Common myeloid progenitor, CD34-positive (primary cell): Measurements from ENCODE around the gene TM6SF1.
A peak's percentile ranks its signal among the peaks of the same experiment; 100 is the strongest.
"Not testable (repeated sequence)": the region's sequence is repeated elsewhere in the genome, so short reads cannot be mapped to it uniquely, and the experiment has no call there.

Experiments
- CTCF ChIA-PET: fragments of 350-600 bp; sonication (Branson Sonifier 250); formaldehyde crosslinking; loops from one replicate; lab custom pipeline; 2021; ENCODE audit warnings: antibody characterized with exemption; lab: Charles Lee
- POLR2A ChIA-PET: fragments of 350-600 bp; sonication (Branson Sonifier 250); formaldehyde crosslinking; loops from one replicate; lab custom pipeline; 2021; ENCODE audit warnings: antibody characterized with exemption; lab: Charles Lee
- DNase-seq, 3 donors: peaks; one replicate each; pipeline versions ENCODE4 v3.0.0 to v3.0.0-alpha.2; 2013
- H3K27ac ChIP-seq, 2 experiments: 1 replicate in 1 of 2; 2 replicates in 1 of 2; pipeline ENCODE4 v1.7.0; 2013; ENCODE audit warnings: inconsistent platforms in 2 of 2, low read length in 2 of 2, mild to moderate bottlenecking in 2 of 2, low read depth in 1 of 2, moderate library complexity in 1 of 2; ENCODE audit not compliant: severe bottlenecking in 2 of 2, insufficient read depth in 1 of 2, poor library complexity in 1 of 2
- H3K27me3 ChIP-seq, 5 experiments: replicated peaks in 2 of 5; 1 replicate in 3 of 5; 2 replicates in 2 of 5; pipeline versions ENCODE4 v1.6.1 to v1.7.0; 2013; ENCODE audit warnings: low read length in 4 of 5, mild to moderate bottlenecking in 2 of 5, moderate library complexity in 2 of 5, inconsistent platforms in 1 of 5; ENCODE audit not compliant: insufficient read depth in 5 of 5, control insufficient read depth in 4 of 5
- H3K36me3 ChIP-seq, 4 experiments: 1 replicate in 2 of 4; 2 replicates in 2 of 4; pipeline versions ENCODE4 v1.6.1 to v1.7.0; 2013; ENCODE audit warnings: low read length in 3 of 4, control low read depth in 1 of 4, mild to moderate bottlenecking in 1 of 4; ENCODE audit not compliant: control insufficient read depth in 4 of 4, insufficient read depth in 4 of 4
- H3K4me1 ChIP-seq, 4 experiments: 1 replicate in 3 of 4; 2 replicates in 1 of 4; pipeline versions ENCODE4 v1.6.1 to v1.7.1; 2013; ENCODE audit warnings: low read length in 3 of 4, mild to moderate bottlenecking in 3 of 4, control low read depth in 1 of 4, inconsistent platforms in 1 of 4, moderate library complexity in 1 of 4; ENCODE audit not compliant: control insufficient read depth in 4 of 4, insufficient read depth in 4 of 4; ENCODE audit errors: control extremely low read depth in 1 of 4
- H3K4me3 ChIP-seq, 7 experiments: 1 replicate in 4 of 7; 2 replicates in 3 of 7; pipeline versions ENCODE4 v1.5.1 to v1.7.0; 2013; ENCODE audit warnings: mild to moderate bottlenecking in 7 of 7, low read length in 6 of 7, moderate library complexity in 6 of 7, inconsistent platforms in 2 of 7, low read depth in 2 of 7, control low read depth in 1 of 7; ENCODE audit not compliant: insufficient read depth in 4 of 7, control insufficient read depth in 1 of 7; ENCODE audit errors: extremely low read depth in 1 of 7
- H3K9me3 ChIP-seq, 5 experiments: 1 replicate in 4 of 5; 2 replicates in 1 of 5; pipeline versions ENCODE4 v1.6.1 to v1.7.1; 2013; ENCODE audit warnings: low read length in 4 of 5, mild to moderate bottlenecking in 2 of 5, inconsistent platforms in 1 of 5, low read depth in 1 of 5, moderate library complexity in 1 of 5; ENCODE audit not compliant: control insufficient read depth in 4 of 5, insufficient read depth in 2 of 5; ENCODE audit errors: control extremely low read depth in 1 of 5
- WGBS: methylation state at CpG from one replicate; pipeline ENCODE4 v1.1.5; 2013; ENCODE audit not compliant: insufficient coverage; 5-methylcytosine and 5-hydroxymethylcytosine counted together

The TM6SF1 gene

DNA sequence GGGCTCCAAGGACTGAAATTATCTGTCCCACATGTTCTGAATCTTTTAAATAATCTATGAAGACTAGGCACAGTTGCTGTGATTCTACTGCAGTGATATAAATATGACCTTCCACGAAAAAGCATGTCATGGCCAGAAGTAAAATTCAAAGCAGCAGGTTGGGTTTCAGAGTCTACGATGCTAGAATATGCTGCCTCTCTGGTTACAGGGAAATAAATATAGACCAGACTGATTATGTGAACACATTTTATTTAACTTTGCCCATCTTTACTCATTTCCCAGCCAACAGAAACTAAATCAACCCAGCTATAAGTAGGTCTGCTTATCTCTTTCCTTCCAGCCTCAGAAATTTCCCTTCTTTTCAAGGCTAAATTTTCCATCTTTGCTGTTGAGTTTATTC is 19.9 kb upstream of the TM6SF1 start:
- WGBS: 39% methylated on average over 2 of the region's 2 CpGs
- Histone ChIP-seq H3K27ac (no peak overlapping the region), H3K27me3 (no peaks in the 10 kb centered on the region), H3K4me1 (peaks cover 6 to 17% (median 7%) of the 10 kb centered on the region in 4 experiments), H3K9me3 (no peaks in the 10 kb centered on the region), H3K36me3 (no peaks in the 10 kb centered on the region), H3K4me3 (no peak overlapping the region)
- DNase-seq: no peak
- ChIA-PET CTCF (interaction anchor here (0.6 to 1.0 kb wide), 2 partner anchors 18 to 536 kb away, joined by 3 read pairs; no protein-coding TSS in a partner anchor), POLR2A (no interaction called here)

DNA sequence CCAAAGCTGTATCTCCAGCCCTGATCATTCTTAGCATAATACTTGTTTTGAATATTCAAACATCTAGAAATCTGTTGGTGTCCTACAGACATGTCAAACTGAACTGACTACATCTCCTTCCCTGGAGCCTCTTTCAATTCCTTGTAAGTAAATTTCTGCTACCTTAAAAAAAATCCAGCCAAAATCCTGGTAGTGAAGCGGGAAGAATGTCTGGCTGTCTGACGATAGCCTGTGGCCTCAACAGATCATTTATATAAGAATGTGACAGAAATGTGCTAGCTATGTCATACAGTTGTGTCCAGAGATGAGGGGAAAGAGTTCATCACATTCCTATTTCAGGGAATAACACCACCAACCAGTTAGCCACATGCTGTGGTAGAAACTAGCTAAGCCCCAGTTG is 18.6 kb upstream of the TM6SF1 start:
- WGBS: no CpG with 5 or more reads among the region's 2 CpGs
- H3K27ac ChIP-seq: no peak overlapping the region
- no peak for DNase-seq
- no peaks in the 10 kb centered on the region for H3K9me3 ChIP-seq
- peaks cover 7 to 25% (median 15%) of the 10 kb centered on the region in 4 experiments for H3K4me1 ChIP-seq
- no peaks in the 10 kb centered on the region for H3K27me3 ChIP-seq
- ChIA-PET POLR2A (no interaction called here), CTCF (interaction anchor here (1.0 to 2.1 kb wide), 2 partner anchors 10 to 29 kb away, joined by 3 to 6 read pairs; no protein-coding TSS in a partner anchor)
- no peaks in the 10 kb centered on the region for H3K36me3 ChIP-seq
- H3K4me3 ChIP-seq: no peak overlapping the region

DNA sequence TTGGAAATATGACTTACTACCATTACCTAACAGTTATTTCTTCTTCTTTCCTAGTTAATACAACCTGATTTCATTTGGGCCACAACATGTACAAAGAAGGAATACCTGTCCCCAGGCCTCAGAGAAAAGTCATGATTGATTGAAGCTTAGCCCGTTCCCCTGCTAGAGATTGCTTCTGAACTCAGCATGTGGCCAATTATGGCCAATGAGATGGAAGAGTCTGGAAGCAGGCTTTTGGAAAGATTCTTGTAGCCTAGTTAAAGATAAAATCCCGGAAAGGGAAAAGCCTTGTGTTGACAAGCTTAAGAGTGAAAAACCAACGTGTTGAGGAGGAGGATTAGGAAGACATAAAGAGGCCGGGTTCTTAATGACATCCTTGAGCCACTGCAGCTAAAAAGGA is 17.0 kb upstream of the TM6SF1 start:
- CTCF ChIA-PET: interaction anchor here (2.1 kb wide), 1 partner anchor 11 kb away, joined by 6 read pairs; no protein-coding TSS in a partner anchor
- H3K27me3 ChIP-seq: no peaks in the 10 kb centered on the region
- H3K36me3 ChIP-seq: no peaks in the 10 kb centered on the region
- 95% methylated on average over 4 of the region's 4 CpGs for WGBS
- no peak for DNase-seq
- H3K27ac ChIP-seq: no peak overlapping the region
- H3K9me3 ChIP-seq: no peaks in the 10 kb centered on the region
- POLR2A ChIA-PET: no interaction called here
- H3K4me1 ChIP-seq: peaks cover 7 to 26% (median 15%) of the 10 kb centered on the region in 4 experiments
- H3K4me3 ChIP-seq: no peak overlapping the region

DNA sequence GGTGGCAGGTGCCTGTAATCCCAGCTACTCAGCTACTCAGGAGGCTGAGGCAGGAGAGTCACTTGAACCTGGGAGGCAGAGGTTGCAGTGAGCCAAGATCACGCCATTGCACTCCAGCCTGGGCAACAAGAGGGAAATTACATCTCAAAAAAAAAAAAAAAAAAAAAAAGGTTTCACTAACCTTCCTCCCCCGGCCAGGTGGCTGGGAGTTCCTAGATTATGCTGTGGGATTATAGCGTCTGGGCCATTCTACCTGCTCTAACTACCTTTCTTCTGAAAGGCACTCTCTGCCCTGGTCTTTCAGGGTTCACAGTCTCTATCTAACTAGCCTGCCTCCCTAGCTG is 15.5 kb upstream of the TM6SF1 start:
- ChIA-PET CTCF (interaction anchor here (1.0 to 1.3 kb wide), 2 partner anchors 14 to 22 kb away, joined by 3 to 4 read pairs; no protein-coding TSS in a partner anchor), POLR2A (interaction anchor here (1.0 to 1.2 kb wide), 2 partner anchors 17 to 116 kb away, joined by 3 to 4 read pairs; partner anchors contain the start of gene HDGFL3)
- DNase-seq, H3K27me3 ChIP-seq, H3K9me3 ChIP-seq, H3K36me3 ChIP-seq: not testable (repeated sequence)
- H3K4me3 ChIP-seq: peak overlapping the region in 3 of 7 experiments; percentile 3 to 26 (median 16)
- peak overlapping the region; percentile 49 to 79 for H3K27ac ChIP-seq
- no CpG with 5 or more reads among the region's 3 CpGs for WGBS
- H3K4me1 ChIP-seq: peaks cover 7 to 22% (median 15%) of the 10 kb centered on the region in 4 experiments

DNA sequence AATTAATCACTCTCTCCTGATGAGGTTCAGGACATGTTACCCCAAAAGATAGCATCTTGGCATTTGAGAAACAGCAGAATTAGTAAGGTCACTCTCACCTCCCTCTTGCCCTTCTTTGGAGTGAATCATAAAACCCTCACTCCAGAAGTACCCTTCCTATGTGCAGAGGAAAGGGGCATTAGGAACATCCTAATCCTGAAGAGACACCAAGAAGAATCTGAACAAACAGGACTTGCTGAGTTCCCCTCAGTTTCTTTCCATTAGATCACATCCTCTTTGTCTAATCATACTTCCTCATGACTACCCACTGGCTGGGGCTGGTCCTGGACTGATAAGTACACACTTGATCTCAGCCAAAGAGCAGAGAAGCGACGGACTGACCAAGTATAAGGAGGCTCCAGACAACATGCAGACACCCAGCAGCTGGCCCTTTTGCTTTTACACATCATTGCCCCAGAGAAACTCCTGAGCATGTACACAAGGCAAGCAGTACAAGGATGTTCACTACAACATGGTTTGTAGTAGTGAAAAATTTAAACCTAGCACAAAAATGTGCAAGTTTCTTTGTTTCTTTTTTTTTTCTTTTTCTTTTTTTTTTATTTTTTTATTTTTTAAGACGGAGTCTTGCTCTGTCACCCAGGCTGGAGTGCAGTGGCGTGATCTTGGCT is 15.0 kb upstream of the TM6SF1 start:
- Histone ChIP-seq H3K27ac (peak overlapping the region; percentile 49 to 79), H3K4me1 (peaks cover 7 to 22% (median 15%) of the 10 kb centered on the region in 4 experiments), H3K27me3 (no peaks in the 10 kb centered on the region), H3K36me3 (no peaks in the 10 kb centered on the region), H3K9me3 (no peaks in the 10 kb centered on the region), H3K4me3 (peak overlapping the region in 3 of 7 experiments; percentile 3 to 26 (median 16))
- DNase-seq: peak; percentile 92 to 97 (median 95)
- ChIA-PET POLR2A (interaction anchor here (0.6 to 1.2 kb wide), 3 partner anchors 16 to 115 kb away, joined by 3 to 4 read pairs (median 3); partner anchors contain the start of gene HDGFL3), CTCF (interaction anchor here (1.0 to 1.3 kb wide), 2 partner anchors 13 to 23 kb away, joined by 3 to 4 read pairs; no protein-coding TSS in a partner anchor)
- WGBS: 0% methylated on average over 2 of the region's 4 CpGs

DNA sequence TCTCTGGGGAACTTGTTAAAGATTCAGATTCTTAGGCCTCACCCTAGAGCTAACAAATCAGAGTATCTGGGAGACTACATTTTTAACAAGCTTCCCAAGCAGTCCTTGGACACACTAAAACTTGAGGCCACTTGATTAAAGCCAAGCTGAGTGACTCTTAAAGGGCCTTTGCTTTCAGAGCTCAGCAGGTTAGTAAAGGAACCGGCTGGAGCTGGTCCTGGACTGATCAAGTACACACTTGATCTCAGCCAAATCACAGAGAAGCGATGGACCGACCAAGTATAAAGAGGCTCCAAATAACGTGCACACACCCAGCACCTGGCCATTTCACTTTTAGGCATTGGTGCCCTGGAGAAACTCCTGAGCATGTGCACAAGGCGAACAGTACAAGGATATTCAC is 12.9 kb upstream of the TM6SF1 start:
- ChIA-PET CTCF (interaction anchor here (0.7 to 1.5 kb wide), 2 partner anchors 12 to 14 kb away, joined by 4 to 5 read pairs; partner anchors contain the start of gene TM6SF1), POLR2A (no interaction called here)

DNA sequence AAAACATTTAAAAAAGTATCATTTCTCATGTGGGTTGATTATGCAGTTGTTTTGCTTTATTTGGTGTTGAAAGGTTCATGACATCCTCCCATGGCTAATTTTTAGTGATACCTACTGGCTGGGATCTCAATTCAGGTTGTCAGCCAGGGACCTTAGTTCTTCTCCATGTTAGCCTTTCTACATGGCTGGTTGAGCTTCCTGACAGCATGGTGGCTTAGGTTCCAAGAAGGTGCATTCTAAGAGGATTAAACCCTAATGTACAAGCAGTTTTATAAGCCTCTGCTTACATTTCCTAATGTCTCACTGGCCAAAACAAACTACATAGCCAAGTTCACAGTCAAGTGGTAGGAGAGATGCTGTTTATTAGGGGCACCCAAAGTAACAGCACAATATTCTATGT is 9.4 kb upstream of the TM6SF1 start:
- H3K27ac ChIP-seq: no peak overlapping the region
- no peak for DNase-seq
- ChIA-PET POLR2A (no interaction called here), CTCF (interaction anchor here (0.5 to 1.7 kb wide), 2 partner anchors 11 to 27 kb away, joined by 3 to 5 read pairs; no protein-coding TSS in a partner anchor)
- H3K36me3 ChIP-seq: no peaks in the 10 kb centered on the region
- peaks cover 3 to 19% (median 12%) of the 10 kb centered on the region in 4 experiments for H3K4me1 ChIP-seq
- H3K9me3 ChIP-seq: peaks cover 0 to 4% (median 2%) of the 10 kb centered on the region in 5 experiments
- H3K4me3 ChIP-seq: no peak overlapping the region
- H3K27me3 ChIP-seq: no peaks in the 10 kb centered on the region

More for the DNA sequence above, 12.9 kb upstream of the TM6SF1 start:
- Histone ChIP-seq H3K4me3 (no peak overlapping the region), H3K27me3 (no peaks in the 10 kb centered on the region), H3K4me1 (peaks cover 7 to 25% (median 17%) of the 10 kb centered on the region in 4 experiments), H3K9me3 (peaks cover 0 to 4% (median 2%) of the 10 kb centered on the region in 5 experiments), H3K36me3 (no peaks in the 10 kb centered on the region), H3K27ac (no peak overlapping the region)
- 98% methylated on average over 5 of the region's 5 CpGs for WGBS
- no peak for DNase-seq
